Chondrocyte (in vitro differentiated cells): Measurements from ENCODE around the gene UFSP1. TPM values are rescaled to one million over a fixed set of nuclear protein-coding genes. Genes with fewer than 3 reads are reported as not detected.
A peak's percentile ranks its signal among the peaks of the same experiment; 100 is the strongest.

Experiments used
- DNase-seq: peaks from one replicate; pipeline ENCODE4 v3.0.0; 2021; ENCODE audit warnings: mixed read lengths, low spot score
- H3K27ac Mint-ChIP-seq: one replicate; pipeline ENCODE4 v1.8.0; 2021; ENCODE audit warnings: mild to moderate bottlenecking, moderate library complexity, mixed read lengths; ENCODE audit not compliant: unreplicated experiment
- H3K27me3 Mint-ChIP-seq: 2 replicates; pipeline ENCODE4 v1.8.0; 2021; ENCODE audit warnings: low read depth, mixed read lengths
- H3K36me3 Mint-ChIP-seq: 2 replicates; pipeline ENCODE4 v1.8.0; 2021; ENCODE audit warnings: low read depth, mixed read lengths
- H3K4me1 Mint-ChIP-seq: 2 replicates; pipeline ENCODE4 v1.8.0; 2021; ENCODE audit warnings: low read depth, mild to moderate bottlenecking, mixed read lengths
- H3K4me3 Mint-ChIP-seq: one replicate; pipeline ENCODE4 v1.8.0; 2021; ENCODE audit warnings: mild to moderate bottlenecking, moderate library complexity, mixed read lengths; ENCODE audit not compliant: unreplicated experiment
- H3K9me3 Mint-ChIP-seq: 2 replicates; pipeline ENCODE4 v1.8.0; 2021; ENCODE audit warnings: low read depth, mixed read lengths
- CTCF ChIP-seq: fragments of 200-600 bp; sonication (generic); IDR thresholded peaks from 2 replicates; pipeline ENCODE4 v1.5.0; 2021; ENCODE audit warnings: antibody characterized with exemption, mild to moderate bottlenecking, moderate library complexity
- total RNA-seq: library from RNA; stranded (reverse); gene quantifications from 3 replicates; pipeline ENCODE4 v1.2.1, GENCODE V29; 2021

Gene UFSP1
- total RNA-seq, 1 donor from 2014 or later, result 4.1 TPM

GRCh38 chr7:100874577-100875355 is 14.7 kb downstream of the UFSP1 start, which contains the start of gene SRRT:
SRRT (plus strand) TSS chr7:100875103; CDS start chr7:100875591, 488 bp downstream.
- H3K4me1 Mint-ChIP-seq, result peaks cover 73% of the 10 kb centered on the region
- H3K27ac Mint-ChIP-seq, result peak within 1 kb of the TSS; percentile 98
- H3K27me3 Mint-ChIP-seq, result no peaks in the 10 kb centered on the region
- peaks cover 31% of the 10 kb centered on the region for H3K36me3 Mint-ChIP-seq
- peak; percentile 99 for DNase-seq
- H3K9me3 Mint-ChIP-seq, result no peaks in the 10 kb centered on the region
- peak; percentile 61 for TF ChIP-seq CTCF
- H3K4me3 Mint-ChIP-seq, result peak within 1 kb of the TSS; percentile 99

- no peak for DNase-seq
Measured at GRCh38 chr7:100874300-100874576, 15.3 kb downstream of the UFSP1 start.

GRCh38 chr7:100873599-100874299 is 15.8 kb downstream of the UFSP1 start:
- peaks cover 68% of the 10 kb centered on the region for H3K4me1 Mint-ChIP-seq
- no peak for TF ChIP-seq CTCF
- no peak for DNase-seq
- peak overlapping the region; percentile 98 for H3K27ac Mint-ChIP-seq
- no peaks in the 10 kb centered on the region for H3K27me3 Mint-ChIP-seq
- H3K4me3 Mint-ChIP-seq, result peak overlapping the region; percentile 99
- peaks cover 30% of the 10 kb centered on the region for H3K36me3 Mint-ChIP-seq
- H3K9me3 Mint-ChIP-seq, result no peaks in the 10 kb centered on the region

More at GRCh38 chr7:100874300-100874576, 15.3 kb downstream of the UFSP1 start:
- Mint-ChIP-seq H3K4me1 (peaks cover 68% of the 10 kb centered on the region), H3K4me3 (peak overlapping the region; percentile 99), H3K27ac (peak overlapping the region; percentile 98), H3K36me3 (peaks cover 30% of the 10 kb centered on the region), H3K9me3 (no peaks in the 10 kb centered on the region), H3K27me3 (no peaks in the 10 kb centered on the region)
- TF ChIP-seq CTCF, result no peak

- no peak for DNase-seq
- Mint-ChIP-seq H3K27ac (peak overlapping the region; percentile 86), H3K4me3 (peak overlapping the region; percentile 94), H3K4me1 (peaks cover 41% of the 10 kb centered on the region), H3K9me3 (no peaks in the 10 kb centered on the region), H3K27me3 (no peaks in the 10 kb centered on the region), H3K36me3 (peaks cover 17% of the 10 kb centered on the region)
- TF ChIP-seq CTCF, result no peak
Measured at GRCh38 chr7:100867776-100868485, 21.6 kb downstream of the UFSP1 start.
